K562 (cell line): ENCODE results near the gene MAD1L1. TPM values are rescaled to one million over a fixed set of nuclear protein-coding genes. Genes with fewer than 3 reads are reported as not detected.

Source experiments
- AFF1 ChIP-seq, 2 experiments: fragments of 450-650 bp; IDR thresholded peaks; 2 replicates each; pipeline ENCODE4 v1.6.1; 2018; ENCODE audit warnings: mild to moderate bottlenecking in 2 of 2, low read depth in 1 of 2; ENCODE audit not compliant: partially characterized antibody in 2 of 2
- CBX5 ChIP-seq: IDR thresholded peaks from 2 replicates; pipeline ENCODE4 v1.6.1; 2014; ENCODE audit warnings: low read depth, borderline replicate concordance
- DEAF1 ChIP-seq: fragments of 450-650 bp; formaldehyde crosslinking; IDR thresholded peaks from 2 replicates; pipeline ENCODE4 v1.4.0; 2020; ENCODE audit warnings: mild to moderate bottlenecking, moderate library complexity
- DPF2 ChIP-seq: fragments of 450-650 bp; IDR thresholded peaks from 2 replicates; pipeline ENCODE4 v1.6.1; 2016
- GATA2 ChIP-seq: sonication (generic); formaldehyde crosslinking; IDR thresholded peaks from 2 replicates; pipeline ENCODE4 v1.4.0; 2020; ENCODE audit warnings: mild to moderate bottlenecking, missing genetic modification reagents
- GTF2E2 ChIP-seq: fragments of 200-800 bp; sonication (Bioruptor generic); IDR thresholded peaks from 2 replicates; pipeline ENCODE4 v1.6.1; 2016; ENCODE audit warnings: missing genetic modification characterization, missing compliant biosample characterization
- HEY1 ChIP-seq: fragments of 250-450 bp; sonication (Bioruptor Pico); IDR thresholded peaks from 2 replicates; pipeline ENCODE4 v1.5.0; 2020; ENCODE audit warnings: mild to moderate bottlenecking, moderate library complexity, borderline replicate concordance
- ID3 ChIP-seq, 2 experiments: fragments of 250-450 bp in 1 of 2; fragments of 450-650 bp in 1 of 2; sonication (Bioruptor Pico) in 1 of 2; IDR thresholded peaks; 2 replicates each; pipeline versions ENCODE4 v1.6.1 to v1.8.0; 2016 to 2021; ENCODE audit warnings: mild to moderate bottlenecking in 2 of 2, moderate library complexity in 2 of 2, missing compliant biosample characterization in 1 of 2, missing genetic modification characterization in 1 of 2
- JUN ChIP-seq, 2 experiments: sonication (generic) in 1 of 2; formaldehyde crosslinking in 1 of 2; IDR thresholded peaks; 2 replicates each; pipeline versions ENCODE4 v1.6.1 to v1.8.0; 2012 to 2022; ENCODE audit warnings: borderline replicate concordance in 2 of 2, mild to moderate bottlenecking in 2 of 2, improper control_type of control experiment in 1 of 2, low read depth in 1 of 2, low read length in 1 of 2, missing genetic modification reagents in 1 of 2
- KLF10 ChIP-seq: fragments of 250-450 bp; sonication (Bioruptor Pico); IDR thresholded peaks from 2 replicates; pipeline ENCODE4 v1.6.1; 2021; ENCODE audit warnings: matching md5 sums
- MAZ ChIP-seq, 2 experiments: fragments of 450-650 bp in 1 of 2; sonication (generic) in 1 of 2; formaldehyde crosslinking; IDR thresholded peaks in 1 of 2; conservative IDR thresholded peaks in 1 of 2; 2 replicates each; pipeline versions ENCODE4 v1.4.0 to v1.5.0; 2020; ENCODE audit warnings: mild to moderate bottlenecking in 1 of 2, missing genetic modification reagents in 1 of 2
- NR2C2 ChIP-seq, 2 experiments: fragments of 200-800 bp in 1 of 2; sonication (Bioruptor generic) in 1 of 2; sonication (generic) in 1 of 2; formaldehyde crosslinking in 1 of 2; IDR thresholded peaks; 2 replicates each; pipeline versions ENCODE4 v1.6.1 to v1.8.0; 2016 to 2022; ENCODE audit warnings: mild to moderate bottlenecking in 1 of 2, missing compliant biosample characterization in 1 of 2, missing genetic modification characterization in 1 of 2, missing genetic modification reagents in 1 of 2
- SP1 ChIP-seq: sonication (generic); formaldehyde crosslinking; IDR thresholded peaks from 2 replicates; pipeline ENCODE4 v1.8.1; 2022; ENCODE audit warnings: mild to moderate bottlenecking, missing genetic modification reagents
- SP2 ChIP-seq: IDR thresholded peaks from 2 replicates; pipeline ENCODE4 v1.6.1; 2011; ENCODE audit warnings: mild to moderate bottlenecking, low read depth, low read length, moderate library complexity; ENCODE audit not compliant: poor library complexity, severe bottlenecking; ENCODE audit errors: extremely low read depth
- TBP ChIP-seq: optimal IDR thresholded peaks from 2 replicates; pipeline ENCODE3; 2011; ENCODE audit warnings: low read depth, low read length, improper control_type of control experiment
- TRIM28 ChIP-seq: fragments of 450-650 bp; IDR thresholded peaks from 2 replicates; pipeline ENCODE4 v1.6.1; 2017
- ZBTB2 ChIP-seq: fragments of 450-650 bp; IDR thresholded peaks from 2 replicates; pipeline ENCODE4 v1.6.1; 2016; ENCODE audit warnings: antibody characterized with exemption
- ZNF217 ChIP-seq: sonication (generic); formaldehyde crosslinking; IDR thresholded peaks from 2 replicates; pipeline ENCODE4 v1.8.0; 2022; ENCODE audit warnings: mild to moderate bottlenecking, missing genetic modification reagents
- ZNF311 ChIP-seq: fragments of 250-450 bp; sonication (Bioruptor Pico); IDR thresholded peaks from 2 replicates; pipeline ENCODE4 v1.4.0; 2020; ENCODE audit warnings: mild to moderate bottlenecking, moderate library complexity
- ZNF668 ChIP-seq: fragments of 250-450 bp; sonication (Bioruptor Pico); IDR thresholded peaks from 2 replicates; pipeline ENCODE4 v1.8.0; 2022; ENCODE audit warnings: mild to moderate bottlenecking, inconsistent platforms
- polyA plus RNA-seq, 8 experiments: library from polyadenylated mRNA; depleted of rRNA in 4 of 8; stranded (reverse) in 5 of 8; unstranded in 3 of 8; fragments of >200 nt; fragmentation: Nextera tagmentation in 2 of 8; fragmentation: Illumina TruSeq in 1 of 8; extraction: Ambion mirVana in 2 of 8; extraction: Trizol in 1 of 8; gene quantifications; 2 replicates each; pipeline versions ENCODE4 v1.2.1 to v1.2.3, GENCODE V29; 2011 to 2014; ENCODE audit warnings: inconsistent platforms in 1 of 8, missing spikeins in 1 of 8
- total RNA-seq, 7 experiments: library from RNA; depleted of rRNA in 6 of 7; stranded (reverse); fragments of >200 nt in 6 of 7; fragmentation: Illumina TruSeq in 2 of 7; extraction: Trizol in 2 of 7; gene quantifications; 2 replicates each; pipeline versions ENCODE4 v1.2.1 to v1.2.3, GENCODE V29; 2011 to 2021; ENCODE audit warnings: low replicate concordance in 1 of 7

Gene MAD1L1
- total and polyA plus RNA-seq, 9 of the 15 experiments (the other 6 are each of a cell fraction or from before 2014, with no cell fraction given) = 1.7 to 89.7 (median 18.0) TPM

- peak; percentile 46; the same call in 1 of the 2 replicates for TF ChIP-seq SP1 (CRISPR knock-in tag)
- peak; percentile 57; the same call in 1 of the 2 replicates for TF ChIP-seq GTF2E2 (tag)
- TF ChIP-seq DEAF1 (CRISPR knock-in tag) = peak; percentile 23; the same call in 1 of the 2 replicates
- TF ChIP-seq JUN (IDR thresholded peaks at IDR 0.05; ENCODE audit: borderline replicate concordance, low read depth, low read length) = peak; percentile 50; the same call in 1 of the 2 replicates
- TF ChIP-seq JUN (CRISPR knock-in tag; IDR thresholded peaks at IDR 0.05; ENCODE audit: borderline replicate concordance) = no peak
- no peak for TF ChIP-seq TBP
- no peak for TF ChIP-seq CBX5
- TF ChIP-seq HEY1 (CRISPR knock-in tag) = peak; percentile 45; the same call in 1 of the 2 replicates
- 0 out of 2 replicates have a peak, but pooled peaks have one; percentile 28 for TF ChIP-seq ZBTB2
- TF ChIP-seq ID3 (CRISPR knock-in tag; IDR thresholded peaks at IDR 0.05) = no peak
- peak; percentile 74; the same call in 1 of the 2 replicates for TF ChIP-seq ID3 (tag; IDR thresholded peaks at IDR 0.05)
- TF ChIP-seq ZNF311 (CRISPR knock-in tag) = no peak
- peak; percentile 65 to 87 for TF ChIP-seq AFF1 (IDR thresholded peaks at IDR 0.05; ENCODE audit: low read depth in 1 of 2, partially characterized antibody in 2 of 2)
- no peak for TF ChIP-seq KLF10 (CRISPR knock-in tag)
- peak; percentile 84 for TF ChIP-seq TRIM28
- TF ChIP-seq NR2C2 (CRISPR knock-in tag; IDR thresholded peaks at IDR 0.05) = no peak
- peak; percentile 60 for TF ChIP-seq NR2C2 (tag; IDR thresholded peaks at IDR 0.05)
- TF ChIP-seq GATA2 (CRISPR knock-in tag) = peak; percentile 93
- TF ChIP-seq ZNF668 (CRISPR knock-in tag) = no peak
- TF ChIP-seq ZNF217 (CRISPR knock-in tag) = no peak
- peak; percentile 99 for TF ChIP-seq DPF2
- TF ChIP-seq SP2 = no peak
- TF ChIP-seq MAZ (CRISPR knock-in tag; conservative IDR thresholded peaks at IDR 0.05 in 1 of 2, IDR thresholded peaks at IDR 0.05 in 1 of 2) = peak; percentile 35 to 53; a peak in 2 of 4 replicates
Observed at GRCh38 chr7:2022737-2023250, 210.0 kb downstream of the MAD1L1 start (continued).
